ENCODE results near the gene RGS21.

RGS21 gene

DNA sequence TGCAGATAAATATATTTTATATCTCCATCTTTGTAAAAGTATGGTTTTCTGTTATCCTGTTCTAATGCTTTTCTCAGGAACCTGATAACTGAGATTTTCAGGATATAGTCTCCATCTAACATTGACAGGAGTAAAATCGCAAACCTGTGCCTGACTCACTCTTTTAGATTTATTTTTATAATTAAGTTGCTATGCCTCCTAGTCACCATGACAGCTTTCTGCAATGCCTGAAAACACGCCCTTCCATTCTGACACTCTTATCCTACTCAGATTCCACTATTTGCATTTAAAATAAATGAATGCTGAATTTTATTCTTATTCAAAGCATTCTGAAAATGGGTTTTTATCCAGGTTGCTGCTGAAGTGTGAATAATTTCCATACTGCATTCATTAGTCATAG lies 62.8 kb downstream of the RGS21 start:
- no peak for DNase-seq

DNA sequence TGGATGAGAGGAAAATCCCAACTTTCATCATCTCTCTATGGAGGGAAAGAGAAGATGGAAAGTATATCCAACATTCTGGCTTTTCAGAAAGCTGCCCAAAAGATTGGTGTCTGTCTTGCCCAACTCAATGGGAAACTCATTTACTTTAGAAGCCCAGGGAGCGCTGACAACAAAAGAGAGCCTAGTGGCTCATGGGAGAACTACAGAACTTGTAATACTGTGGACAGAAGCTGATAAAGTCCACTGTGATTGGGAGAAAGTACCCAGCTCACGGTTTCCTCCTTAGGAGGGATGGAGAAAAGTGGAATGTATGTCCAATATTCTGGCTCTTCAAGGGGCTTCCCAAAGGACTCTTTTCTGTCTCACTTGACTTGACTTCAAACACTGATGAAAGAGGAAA lies 66.0 kb downstream of the RGS21 start:
- DNase-seq = no peak

DNA sequence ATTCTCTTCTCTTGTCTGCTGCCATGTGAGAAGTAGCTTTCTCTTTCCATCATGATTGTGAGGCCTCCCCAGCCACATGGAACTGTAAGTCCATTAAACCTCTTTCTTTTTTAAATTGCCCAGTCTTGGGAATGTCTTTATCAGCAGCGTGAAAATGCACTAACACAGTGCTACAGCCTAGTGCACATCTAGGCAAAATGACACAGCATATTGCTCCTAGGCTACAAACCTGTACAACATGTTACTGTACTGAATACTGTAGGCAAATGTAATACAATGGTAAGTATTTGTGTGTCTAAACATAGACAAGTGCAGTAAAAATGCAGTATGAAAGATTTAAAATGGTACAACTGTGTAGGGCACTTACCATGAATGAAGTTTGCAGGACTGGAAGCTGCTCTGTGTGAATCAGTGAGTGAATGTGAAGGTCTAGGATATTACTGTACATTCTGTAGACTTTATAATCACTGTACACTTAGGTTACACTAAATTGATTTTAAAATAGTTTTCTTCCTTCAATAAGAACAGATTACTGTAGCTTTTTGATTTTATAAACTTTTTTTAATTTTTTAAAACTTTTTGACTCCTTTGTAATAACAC lies 69.4 kb downstream of the RGS21 start:
- DNase-seq = no peak

DNA sequence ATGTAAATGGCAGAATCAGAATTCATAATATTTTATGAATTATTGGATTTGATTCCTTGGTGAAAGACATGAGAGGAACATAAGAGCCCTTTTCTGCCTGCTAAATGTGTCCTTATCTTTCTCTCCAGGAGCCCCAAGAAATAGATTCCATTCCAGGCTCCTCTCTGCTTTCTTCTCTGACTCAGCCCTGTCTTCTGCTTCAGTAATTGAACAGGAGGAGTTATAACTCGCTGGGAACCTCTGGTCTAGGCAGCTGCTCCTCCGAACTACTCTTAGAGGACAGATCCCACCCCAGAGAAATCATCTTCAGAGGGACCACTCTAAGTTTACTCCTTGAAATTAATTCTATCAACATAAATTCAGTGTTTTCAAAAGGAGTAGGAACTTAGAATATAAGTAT lies 78.4 kb downstream of the RGS21 start:
- DNase-seq = no peak

DNA sequence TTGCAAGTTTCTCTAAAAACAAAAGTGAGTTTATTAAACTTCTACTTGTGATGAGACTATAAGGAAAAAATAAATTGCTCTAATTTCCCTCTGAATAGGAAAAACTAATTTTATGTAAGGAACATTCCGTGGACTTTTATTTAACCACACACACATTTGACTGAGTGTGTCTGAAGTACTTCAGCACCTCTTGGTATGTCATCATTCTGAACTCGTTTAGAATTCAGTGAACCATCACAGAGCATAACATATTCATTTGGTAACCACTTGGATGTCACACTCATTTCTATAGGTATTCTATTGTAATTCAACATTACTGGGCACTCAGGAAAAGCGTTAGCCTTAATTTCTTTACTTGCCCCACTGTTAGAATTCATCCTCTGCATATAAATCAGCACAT lies 79.1 kb downstream of the RGS21 start:
- no peak for DNase-seq

DNA sequence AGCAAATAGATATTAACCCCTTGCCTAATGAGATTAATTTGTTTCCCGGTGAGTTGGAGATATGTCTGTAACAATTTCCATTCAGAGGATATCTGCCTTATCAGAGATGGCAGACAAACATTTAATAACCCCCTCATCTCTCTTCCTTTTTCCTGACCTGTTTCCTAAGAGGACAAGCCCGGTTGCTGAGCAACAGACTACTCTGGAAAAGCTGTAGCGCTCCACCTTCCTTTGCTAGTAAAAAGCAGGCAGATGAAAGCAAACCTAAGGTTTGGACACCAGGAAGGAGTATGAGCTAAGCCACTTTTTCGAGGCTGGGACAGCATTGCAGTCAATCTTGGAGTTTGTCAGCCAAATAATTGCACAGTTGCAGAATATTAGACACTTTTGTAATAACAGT lies 82.4 kb downstream of the RGS21 start:
- no peak for DNase-seq

DNA sequence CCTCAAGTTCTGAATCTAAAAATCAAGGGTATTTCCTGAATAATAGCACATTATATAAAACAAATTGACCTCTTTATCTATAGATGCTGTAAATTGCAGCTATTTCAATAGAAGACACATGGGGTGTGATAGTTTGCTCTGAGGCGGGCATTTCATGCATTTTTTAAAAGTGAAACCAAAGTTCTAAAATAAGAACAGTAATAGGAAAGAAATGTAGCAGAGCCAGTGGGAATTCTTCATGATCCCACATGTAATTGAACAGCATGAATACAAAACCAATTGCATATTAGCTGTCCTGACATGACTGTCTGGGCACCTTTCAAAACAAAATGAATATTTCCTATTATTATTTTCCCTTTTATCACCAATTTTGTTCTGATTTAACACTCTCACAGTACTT lies 85.0 kb downstream of the RGS21 start:
- no peak for DNase-seq

DNA sequence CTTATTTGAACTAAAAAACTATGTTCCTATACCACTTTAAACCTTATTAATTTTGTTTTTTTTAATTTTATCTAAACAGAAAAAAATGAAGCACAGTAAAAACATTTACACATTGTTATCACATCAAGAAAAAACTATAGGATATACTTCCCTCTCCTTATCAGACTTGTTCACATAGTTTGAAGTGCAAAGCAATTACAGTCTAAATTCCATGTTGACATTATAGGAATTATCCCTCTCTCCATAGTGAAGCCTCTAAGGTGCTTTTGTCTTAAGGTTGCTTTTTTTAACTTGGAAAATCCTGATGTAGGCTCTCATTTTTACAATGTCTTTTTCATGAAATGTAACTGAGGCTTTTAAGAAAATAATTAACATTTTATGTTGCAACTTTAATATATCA lies 85.8 kb downstream of the RGS21 start:
- DNase-seq = no peak

DNA sequence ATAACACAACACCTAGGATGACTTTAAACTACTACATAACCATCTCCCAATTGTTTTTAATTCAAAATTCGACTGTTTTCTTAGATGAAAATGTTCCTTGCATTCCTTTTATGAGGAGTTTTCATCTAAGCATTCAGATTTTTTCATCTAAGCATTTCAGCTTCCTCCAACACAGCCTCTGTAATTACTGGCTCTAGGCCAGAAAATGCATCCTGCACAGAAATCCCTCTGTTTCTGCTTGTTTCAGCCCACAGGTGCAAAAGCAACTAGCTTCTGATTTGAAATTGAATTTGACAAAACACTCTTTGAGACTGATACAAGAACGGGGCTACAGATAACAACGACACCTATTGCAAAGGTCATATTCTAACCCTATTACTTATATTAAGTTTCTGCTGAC lies 90.4 kb downstream of the RGS21 start:
- no peak for DNase-seq
